ENCODE results near the gene MGAT4A.

DNA sequence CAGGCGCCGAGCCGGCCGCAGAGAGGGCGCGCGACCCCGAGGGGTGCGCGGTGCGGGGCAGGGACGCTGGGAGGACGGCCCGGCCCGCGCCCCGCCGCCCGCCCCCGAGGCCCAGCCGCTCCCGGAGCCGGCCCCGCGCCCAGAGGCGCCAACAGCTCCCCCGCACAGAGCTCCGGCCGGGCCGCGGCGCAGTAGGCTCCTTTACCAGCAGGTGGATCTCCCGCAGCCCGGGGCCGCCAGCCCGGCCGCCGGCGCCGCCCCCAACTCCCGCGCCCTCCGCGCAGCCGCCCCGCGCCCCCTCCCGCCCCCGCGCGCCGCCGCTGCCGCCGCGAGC is 258 bp downstream of the MGAT4A start:
- no peak for TF ChIP-seq POLR2A (IDR thresholded peaks at IDR 0.05; ENCODE audit: low read depth, low read length)
- TF ChIP-seq POLR2AphosphoS5 (IDR thresholded peaks at IDR 0.05; ENCODE audit: low read depth, low read length), result no peak

Measured in GM12891 (cell line).